HG02943 (cell line): Measurements from ENCODE around the gene TMEM95.

Experiments used
- ATAC-seq: cut with Tn5 transposase; IDR thresholded peaks from one replicate; pipeline ENCODE4 v1.9.1; 2021; ENCODE audit warnings: mild to moderate bottlenecking, low read depth, moderate library complexity; ENCODE audit not compliant: unreplicated experiment

The TMEM95 gene

GRCh38 chr17:7355053-7355452 lies at the start of gene TMEM95:
TMEM95 (plus strand) TSS chr17:7355156; CDS start chr17:7355205, 49 bp downstream.
- ATAC-seq, result no peak

- peak; percentile 72 for ATAC-seq
Measured at GRCh38 chr17:7306911-7307685, 47.9 kb upstream of the TMEM95 start, which contains the start of gene EIF5A. EIF5A (plus strand) TSS chr17:7307628; CDS start chr17:7309636, 2,008 bp downstream.

GRCh38 chr17:7307686-7308624 lies 47.0 kb upstream of the TMEM95 start:
- ATAC-seq, result no peak

GRCh38 chr17:7308625-7309433 lies 46.1 kb upstream of the TMEM95 start:
- ATAC-seq, result no peak

- no peak for ATAC-seq
Measured at GRCh38 chr17:7309628-7310027, 45.3 kb upstream of the TMEM95 start.

GRCh38 chr17:7311110-7311705 lies 43.7 kb upstream of the TMEM95 start:
- ATAC-seq, result no peak

- no peak for ATAC-seq
Measured at GRCh38 chr17:7312432-7313087, 42.4 kb upstream of the TMEM95 start.

- ATAC-seq, result no peak
Measured at GRCh38 chr17:7313088-7313889, 41.7 kb upstream of the TMEM95 start.

- no peak for ATAC-seq
Measured at GRCh38 chr17:7313890-7314718, 40.9 kb upstream of the TMEM95 start.

- ATAC-seq, result peak; percentile 52
Measured at GRCh38 chr17:7314719-7315569, 40.0 kb upstream of the TMEM95 start, which contains the start of gene GPS2. GPS2 (minus strand) TSS chr17:7315360; CDS start chr17:7315052, 308 bp downstream.

- ATAC-seq, result no peak
Measured at GRCh38 chr17:7315570-7316235, 39.3 kb upstream of the TMEM95 start.

- ATAC-seq, result no peak
Measured at GRCh38 chr17:7317161-7317803, 37.7 kb upstream of the TMEM95 start.

- no peak for ATAC-seq
Measured at GRCh38 chr17:7318121-7318860, 36.7 kb upstream of the TMEM95 start.

GRCh38 chr17:7321466-7321865 lies 33.5 kb upstream of the TMEM95 start:
- no peak for ATAC-seq

- ATAC-seq, result no peak
Measured at GRCh38 chr17:7322520-7323194, 32.3 kb upstream of the TMEM95 start.
